ENCODE results near the gene MCF2L. TPM values are rescaled to one million over a fixed set of nuclear protein-coding genes. Genes with fewer than 3 reads are reported as not detected.

The MCF2L gene
- total RNA-seq, 1 donor from 2014 or later: 40.4 TPM

- H3K27ac ChIP-seq: no peak overlapping the region
- no peak overlapping the region for H3K27ac Mint-ChIP-seq
- H3K4me3 Mint-ChIP-seq: no peak overlapping the region
- no peak overlapping the region for H3K4me3 ChIP-seq
- H3K4me2 ChIP-seq: no peak overlapping the region
- no peak for TF ChIP-seq CTCF (IDR thresholded peaks at IDR 0.05)
- TF ChIP-seq EZH2 (IDR thresholded peaks at IDR 0.05): no peak
- H3K36me3 ChIP-seq: no peaks in the 10 kb centered on the region
- H3K4me1 ChIP-seq: peaks cover 5% of the 10 kb centered on the region
- H3K36me3 Mint-ChIP-seq: peaks cover 3% of the 10 kb centered on the region
- no peaks in the 10 kb centered on the region for H3K79me2 ChIP-seq (ENCODE audit: low read depth)
- H3K9ac ChIP-seq: no peak overlapping the region
- no peaks in the 10 kb centered on the region for H4K20me1 ChIP-seq (ENCODE audit: low read depth)
- no peaks in the 10 kb centered on the region for H3K27me3 ChIP-seq
- H3K4me1 Mint-ChIP-seq: peaks cover 9% of the 10 kb centered on the region
- H3F3A ChIP-seq (ENCODE audit: low read depth): no peaks in the 10 kb centered on the region
- H3K9me3 Mint-ChIP-seq: peaks cover 3% of the 10 kb centered on the region
- H3K27me3 Mint-ChIP-seq (ENCODE audit: insufficient read depth, low read depth): peaks cover under 1% of the 10 kb centered on the region
- no peak overlapping the region for H2AFZ ChIP-seq (replicated peaks)
- no peaks in the 10 kb centered on the region for H3K9me3 ChIP-seq (ENCODE audit: low read depth)
- DNase-seq (ENCODE audit: low spot score): no peak
These were observed 90.2 kb downstream of the MCF2L start for GRCh38 chr13:113058988-113059850.

- Histone ChIP-seq H3K79me2 (ENCODE audit: low read depth) (no peaks in the 10 kb centered on the region), H3K4me3 (no peak overlapping the region), H3K9ac (no peak overlapping the region), H4K20me1 (ENCODE audit: low read depth) (no peaks in the 10 kb centered on the region), H3F3A (ENCODE audit: low read depth) (no peaks in the 10 kb centered on the region), H3K4me1 (peaks cover 5% of the 10 kb centered on the region), H3K4me2 (no peak overlapping the region), H3K36me3 (no peaks in the 10 kb centered on the region), H3K9me3 (ENCODE audit: low read depth) (no peaks in the 10 kb centered on the region), H3K27me3 (no peaks in the 10 kb centered on the region), H2AFZ (replicated peaks) (no peak overlapping the region), H3K27ac (no peak overlapping the region)
- H3K27ac Mint-ChIP-seq: no peak overlapping the region
- no peak overlapping the region for H3K4me3 Mint-ChIP-seq
- no peak for DNase-seq (ENCODE audit: low spot score)
- peaks cover 11% of the 10 kb centered on the region for H3K4me1 Mint-ChIP-seq
- TF ChIP-seq EZH2 (IDR thresholded peaks at IDR 0.05) (no peak), CTCF (IDR thresholded peaks at IDR 0.05) (no peak), EZH2phosphoT487 (IDR thresholded peaks at IDR 0.05) (no peak)
- peaks cover 9% of the 10 kb centered on the region for H3K36me3 Mint-ChIP-seq
- H3K27me3 Mint-ChIP-seq (ENCODE audit: insufficient read depth, low read depth): peaks cover 5% of the 10 kb centered on the region
- peaks cover 3% of the 10 kb centered on the region for H3K9me3 Mint-ChIP-seq
These were observed 90.9 kb downstream of the MCF2L start for GRCh38 chr13:113059891-113060290.

DNA sequence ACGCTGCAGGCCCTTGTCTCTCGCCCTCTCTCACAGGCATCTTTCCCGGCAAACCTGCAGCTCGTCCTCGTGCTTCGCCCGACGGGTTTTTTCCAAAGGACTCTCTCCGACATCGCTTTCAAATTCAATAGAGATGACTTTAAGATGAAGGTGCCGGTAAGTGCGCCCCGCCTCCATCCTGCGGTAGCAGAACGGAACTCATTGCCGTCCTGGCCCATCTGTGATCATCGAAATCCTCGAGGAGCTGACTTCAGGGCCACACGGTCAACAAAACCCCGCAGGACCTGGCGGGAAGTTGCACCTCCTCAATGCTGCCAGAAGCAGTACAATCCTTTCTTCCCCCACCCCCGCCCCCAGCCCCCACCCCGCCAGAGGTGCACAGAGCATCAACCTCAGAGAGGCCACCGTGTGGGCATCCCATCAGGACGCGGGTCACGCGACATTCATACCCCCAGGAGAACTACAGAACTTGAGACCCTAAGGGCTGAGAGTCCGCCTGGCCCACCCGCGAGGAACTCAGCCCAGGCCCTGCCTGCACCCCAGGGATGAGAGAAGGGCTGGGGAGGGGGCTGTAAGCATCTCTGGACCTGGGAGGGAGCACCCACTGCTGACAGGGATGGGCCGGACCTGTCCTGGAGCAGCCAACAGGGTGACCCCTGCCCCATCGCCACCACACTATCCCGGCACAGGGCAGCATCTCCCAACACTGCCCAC lies 91.7 kb downstream of the MCF2L start:
- no peaks in the 10 kb centered on the region for H3K79me2 ChIP-seq (ENCODE audit: low read depth)
- Mint-ChIP-seq H3K36me3 (peaks cover 11% of the 10 kb centered on the region), H3K9me3 (peaks cover under 1% of the 10 kb centered on the region), H3K27ac (peak overlapping the region; percentile 78), H3K4me1 (peaks cover 3% of the 10 kb centered on the region), H3K27me3 (ENCODE audit: insufficient read depth, low read depth) (peaks cover 6% of the 10 kb centered on the region), H3K4me3 (no peak overlapping the region)
- no peak for DNase-seq (ENCODE audit: low spot score)
- H3K27ac ChIP-seq: no peak overlapping the region
- no peaks in the 10 kb centered on the region for H4K20me1 ChIP-seq (ENCODE audit: low read depth)
- no peaks in the 10 kb centered on the region for H3F3A ChIP-seq (ENCODE audit: low read depth)
- no peaks in the 10 kb centered on the region for H3K27me3 ChIP-seq
- H3K9ac ChIP-seq: no peak overlapping the region
- no peak overlapping the region for H2AFZ ChIP-seq (replicated peaks)
- H3K4me2 ChIP-seq: no peak overlapping the region
- no peaks in the 10 kb centered on the region for H3K36me3 ChIP-seq
- no peaks in the 10 kb centered on the region for H3K9me3 ChIP-seq (ENCODE audit: low read depth)
- no peaks in the 10 kb centered on the region for H3K4me1 ChIP-seq
- TF ChIP-seq EZH2 (IDR thresholded peaks at IDR 0.05): no peak
- no peak overlapping the region for H3K4me3 ChIP-seq

DNA sequence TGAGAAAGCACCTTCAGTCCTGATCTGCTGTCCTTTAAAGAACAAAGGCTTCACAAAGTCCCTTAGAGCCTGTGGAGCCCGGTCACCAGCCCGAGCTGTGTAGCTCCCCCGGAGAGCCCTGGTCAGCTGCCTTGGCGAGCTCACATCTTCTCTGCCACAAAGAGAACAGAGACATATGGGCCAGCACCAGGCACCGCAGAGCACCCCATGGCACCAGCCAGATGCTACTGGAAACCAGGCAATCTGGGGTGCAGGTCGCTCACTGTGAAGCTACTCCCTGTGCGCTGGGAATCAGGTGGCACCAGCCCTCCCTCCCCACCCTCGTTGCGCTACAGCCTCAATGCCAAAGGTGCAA lies 92.2 kb downstream of the MCF2L start:
- Histone ChIP-seq H3K36me3 (no peaks in the 10 kb centered on the region), H3K27me3 (no peaks in the 10 kb centered on the region), H3K4me1 (no peaks in the 10 kb centered on the region), H3K27ac (no peak overlapping the region), H3K9ac (no peak overlapping the region), H2AFZ (replicated peaks) (no peak overlapping the region), H3K79me2 (ENCODE audit: low read depth) (no peaks in the 10 kb centered on the region), H3K4me2 (no peak overlapping the region), H4K20me1 (ENCODE audit: low read depth) (no peaks in the 10 kb centered on the region), H3K9me3 (ENCODE audit: low read depth) (no peaks in the 10 kb centered on the region), H3K4me3 (no peak overlapping the region), H3F3A (ENCODE audit: low read depth) (no peaks in the 10 kb centered on the region)
- peaks cover 6% of the 10 kb centered on the region for H3K27me3 Mint-ChIP-seq (ENCODE audit: insufficient read depth, low read depth)
- no peaks in the 10 kb centered on the region for H3K9me3 Mint-ChIP-seq
- DNase-seq (ENCODE audit: low spot score): no peak
- H3K4me3 Mint-ChIP-seq: no peak overlapping the region
- peaks cover 2% of the 10 kb centered on the region for H3K4me1 Mint-ChIP-seq
- peaks cover 11% of the 10 kb centered on the region for H3K36me3 Mint-ChIP-seq
- TF ChIP-seq CTCF (IDR thresholded peaks at IDR 0.05) (no peak), EZH2phosphoT487 (IDR thresholded peaks at IDR 0.05) (no peak), EZH2 (IDR thresholded peaks at IDR 0.05) (no peak)
- H3K27ac Mint-ChIP-seq: no peak overlapping the region
